IMR-90 (cell line): ENCODE data around the gene POMGNT1.

Experiments
- MAFK ChIP-seq: IDR thresholded peaks from 2 replicates; pipeline ENCODE4 v1.6.1; 2012; ENCODE audit warnings: low read depth, low read length, improper control_type of control experiment
- MAZ ChIP-seq: IDR thresholded peaks from 2 replicates; pipeline ENCODE4 v1.6.1; 2012; ENCODE audit warnings: low read depth, mild to moderate bottlenecking, low read length, improper control_type of control experiment, moderate library complexity, borderline replicate concordance
- NFE2L2 ChIP-seq: fragments of 150-350 bp; IDR thresholded peaks from 2 replicates; pipeline ENCODE4 v1.6.1; 2016; ENCODE audit warnings: low read depth, mild to moderate bottlenecking, low read length
- POLR2A ChIP-seq: IDR thresholded peaks from 2 replicates; pipeline ENCODE4 v1.6.1; 2012; ENCODE audit warnings: mild to moderate bottlenecking, low read depth, low read length
- RFX5 ChIP-seq: IDR thresholded peaks from 2 replicates; pipeline ENCODE4 v1.8.0; 2012; ENCODE audit warnings: low read depth, mild to moderate bottlenecking, low read length, moderate library complexity
- SMC3 ChIP-seq: fragments of 150-350 bp; IDR thresholded peaks from 2 replicates; pipeline ENCODE4 v1.6.1; 2016; ENCODE audit warnings: low read depth, mild to moderate bottlenecking, antibody characterized with exemption, low read length, moderate library complexity
- TF ChIP-seq, protein P1 (sequence below): conservative IDR thresholded peaks from 2 replicates; pipeline ENCODE4 v1.5.1; 2012; ENCODE audit warnings: mild to moderate bottlenecking, low read depth, low read length, improper control_type of control experiment
- TF ChIP-seq, protein P2 (sequence below): fragments of 150-350 bp; IDR thresholded peaks from 2 replicates; pipeline ENCODE4 v1.6.1; 2017; ENCODE audit warnings: mild to moderate bottlenecking, antibody characterized with exemption, low read length, low read depth

GRCh38 chr1:46148318-46148717 is 49.9 kb downstream of the POMGNT1 start:
- TF ChIP-seq, protein P1, sequence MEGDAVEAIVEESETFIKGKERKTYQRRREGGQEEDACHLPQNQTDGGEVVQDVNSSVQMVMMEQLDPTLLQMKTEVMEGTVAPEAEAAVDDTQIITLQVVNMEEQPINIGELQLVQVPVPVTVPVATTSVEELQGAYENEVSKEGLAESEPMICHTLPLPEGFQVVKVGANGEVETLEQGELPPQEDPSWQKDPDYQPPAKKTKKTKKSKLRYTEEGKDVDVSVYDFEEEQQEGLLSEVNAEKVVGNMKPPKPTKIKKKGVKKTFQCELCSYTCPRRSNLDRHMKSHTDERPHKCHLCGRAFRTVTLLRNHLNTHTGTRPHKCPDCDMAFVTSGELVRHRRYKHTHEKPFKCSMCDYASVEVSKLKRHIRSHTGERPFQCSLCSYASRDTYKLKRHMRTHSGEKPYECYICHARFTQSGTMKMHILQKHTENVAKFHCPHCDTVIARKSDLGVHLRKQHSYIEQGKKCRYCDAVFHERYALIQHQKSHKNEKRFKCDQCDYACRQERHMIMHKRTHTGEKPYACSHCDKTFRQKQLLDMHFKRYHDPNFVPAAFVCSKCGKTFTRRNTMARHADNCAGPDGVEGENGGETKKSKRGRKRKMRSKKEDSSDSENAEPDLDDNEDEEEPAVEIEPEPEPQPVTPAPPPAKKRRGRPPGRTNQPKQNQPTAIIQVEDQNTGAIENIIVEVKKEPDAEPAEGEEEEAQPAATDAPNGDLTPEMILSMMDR: no peak
- TF ChIP-seq MAZ (no peak), NFE2L2 (no peak), POLR2A (no peak), MAFK (no peak), RFX5 (no peak), SMC3 (no peak)
- TF ChIP-seq, protein P2, sequence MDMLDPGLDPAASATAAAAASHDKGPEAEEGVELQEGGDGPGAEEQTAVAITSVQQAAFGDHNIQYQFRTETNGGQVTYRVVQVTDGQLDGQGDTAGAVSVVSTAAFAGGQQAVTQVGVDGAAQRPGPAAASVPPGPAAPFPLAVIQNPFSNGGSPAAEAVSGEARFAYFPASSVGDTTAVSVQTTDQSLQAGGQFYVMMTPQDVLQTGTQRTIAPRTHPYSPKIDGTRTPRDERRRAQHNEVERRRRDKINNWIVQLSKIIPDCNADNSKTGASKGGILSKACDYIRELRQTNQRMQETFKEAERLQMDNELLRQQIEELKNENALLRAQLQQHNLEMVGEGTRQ: no peak
